ENCODE results near the gene PDZD2.
"Not testable (repeated sequence)": the region's sequence is repeated elsewhere in the genome, so short reads cannot be mapped to it uniquely, and the experiment has no call there.

PDZD2 gene

GRCh38 chr5:31688515-31689092 is 49.7 kb downstream of the PDZD2 start:
- no peak for TF ChIP-seq CTCF (IDR thresholded peaks at IDR 0.05; ENCODE audit: borderline replicate concordance, control extremely low read depth, extremely low read depth, insufficient read depth, missing control alignments)
- in situ Hi-C loops (cut with MboI; ENCODE audit: low sequenced_read_pairs, unreplicated experiment): no loop called here
- no peak for DNase-seq (ENCODE audit: low spot score)

- DNase-seq (ENCODE audit: low spot score); in situ Hi-C loops (cut with MboI; ENCODE audit: low sequenced_read_pairs, unreplicated experiment): not testable (repeated sequence)
These were observed 52.5 kb downstream of the PDZD2 start for GRCh38 chr5:31691408-31691807.

GRCh38 chr5:31692561-31693221 is 53.8 kb downstream of the PDZD2 start:
- no peak for TF ChIP-seq CTCF (IDR thresholded peaks at IDR 0.05; ENCODE audit: borderline replicate concordance, control extremely low read depth, extremely low read depth, insufficient read depth, missing control alignments)
- in situ Hi-C loops (cut with MboI; ENCODE audit: low sequenced_read_pairs, unreplicated experiment): no loop called here
- DNase-seq (ENCODE audit: low spot score): no peak

GRCh38 chr5:31698673-31699072 is 59.7 kb downstream of the PDZD2 start:
- in situ Hi-C loops (cut with MboI; ENCODE audit: low sequenced_read_pairs, unreplicated experiment): no loop called here

GRCh38 chr5:31701642-31702299 is 62.8 kb downstream of the PDZD2 start:
- in situ Hi-C loops (cut with MboI; ENCODE audit: low sequenced_read_pairs, unreplicated experiment): no loop called here
- no peak for TF ChIP-seq CTCF (IDR thresholded peaks at IDR 0.05; ENCODE audit: borderline replicate concordance, control extremely low read depth, extremely low read depth, insufficient read depth, missing control alignments)
- no peak for DNase-seq (ENCODE audit: low spot score)

More at GRCh38 chr5:31698673-31699072, 59.7 kb downstream of the PDZD2 start:
- TF ChIP-seq CTCF (IDR thresholded peaks at IDR 0.05; ENCODE audit: borderline replicate concordance, control extremely low read depth, extremely low read depth, insufficient read depth, missing control alignments): no peak
- DNase-seq (ENCODE audit: low spot score): no peak

GRCh38 chr5:31702712-31703111 is 63.8 kb downstream of the PDZD2 start:
- no peak for TF ChIP-seq CTCF (IDR thresholded peaks at IDR 0.05; ENCODE audit: borderline replicate concordance, control extremely low read depth, extremely low read depth, insufficient read depth, missing control alignments)
- in situ Hi-C loops (cut with MboI; ENCODE audit: low sequenced_read_pairs, unreplicated experiment): no loop called here
- DNase-seq (ENCODE audit: low spot score): no peak

GRCh38 chr5:31703757-31704156 is 64.8 kb downstream of the PDZD2 start:
- TF ChIP-seq CTCF (IDR thresholded peaks at IDR 0.05; ENCODE audit: borderline replicate concordance, control extremely low read depth, extremely low read depth, insufficient read depth, missing control alignments): no peak
- no peak for DNase-seq (ENCODE audit: low spot score)
- in situ Hi-C loops (cut with MboI; ENCODE audit: low sequenced_read_pairs, unreplicated experiment): no loop called here
